ENCODE results near the gene COMT.

COMT gene

DNA sequence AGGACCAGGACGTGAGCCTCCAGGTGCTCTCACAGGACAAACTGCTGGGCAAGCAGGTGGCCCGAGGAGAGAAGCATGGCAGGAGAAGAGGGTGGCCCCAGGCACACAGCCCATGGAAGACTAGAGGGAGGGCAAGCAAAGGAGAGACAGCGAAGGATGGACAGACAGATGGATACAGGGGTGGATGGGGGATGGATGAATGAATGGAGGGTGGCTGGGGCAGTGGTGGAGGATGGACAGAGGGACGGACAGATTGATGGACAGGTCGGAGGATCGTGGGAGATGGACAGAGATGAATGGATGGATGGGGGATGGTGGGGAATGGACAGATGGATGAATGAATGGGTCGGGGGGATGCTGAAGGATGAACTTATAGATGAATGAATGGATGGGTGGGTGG lies 52.4 kb downstream of the COMT start:
- DNase-seq (ENCODE audit: low read depth in 2 of 2), result no peak

DNA sequence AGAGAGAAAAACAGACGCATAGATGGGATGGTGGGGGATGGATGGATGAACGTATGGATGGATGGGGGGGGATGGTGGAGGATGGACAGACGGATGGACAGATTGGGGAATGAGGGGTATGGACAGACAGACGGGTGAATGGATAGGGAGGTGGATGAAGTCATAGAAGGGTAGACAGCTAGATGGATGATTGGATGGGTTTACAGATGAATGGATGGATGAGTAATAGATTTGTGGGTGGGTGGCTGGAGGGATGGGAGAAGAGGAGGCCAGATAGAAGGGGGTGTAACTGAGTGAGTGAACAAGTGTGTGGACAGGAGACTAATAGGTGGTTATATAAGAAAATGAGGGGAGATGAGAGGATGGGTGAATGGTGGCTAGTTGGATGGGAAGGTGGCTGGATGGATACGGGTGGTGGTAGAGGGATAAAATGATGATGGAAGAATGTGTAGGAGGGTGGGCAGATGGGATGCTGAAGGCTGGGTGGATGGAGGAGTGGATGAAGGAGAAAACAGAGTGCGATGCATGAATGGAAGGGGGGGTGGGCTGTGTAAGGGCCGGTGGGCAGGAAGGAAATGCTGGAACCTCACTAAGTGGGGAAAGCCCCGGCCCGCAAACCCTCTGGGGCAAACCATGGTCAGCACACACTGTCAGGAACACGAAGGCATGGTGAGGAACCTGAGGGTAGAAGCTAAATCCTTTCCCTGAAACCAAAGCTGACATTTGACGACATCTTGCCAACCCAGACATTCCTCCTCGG lies 53.5 kb downstream of the COMT start:
- no peak for DNase-seq (ENCODE audit: low read depth in 2 of 2)

DNA sequence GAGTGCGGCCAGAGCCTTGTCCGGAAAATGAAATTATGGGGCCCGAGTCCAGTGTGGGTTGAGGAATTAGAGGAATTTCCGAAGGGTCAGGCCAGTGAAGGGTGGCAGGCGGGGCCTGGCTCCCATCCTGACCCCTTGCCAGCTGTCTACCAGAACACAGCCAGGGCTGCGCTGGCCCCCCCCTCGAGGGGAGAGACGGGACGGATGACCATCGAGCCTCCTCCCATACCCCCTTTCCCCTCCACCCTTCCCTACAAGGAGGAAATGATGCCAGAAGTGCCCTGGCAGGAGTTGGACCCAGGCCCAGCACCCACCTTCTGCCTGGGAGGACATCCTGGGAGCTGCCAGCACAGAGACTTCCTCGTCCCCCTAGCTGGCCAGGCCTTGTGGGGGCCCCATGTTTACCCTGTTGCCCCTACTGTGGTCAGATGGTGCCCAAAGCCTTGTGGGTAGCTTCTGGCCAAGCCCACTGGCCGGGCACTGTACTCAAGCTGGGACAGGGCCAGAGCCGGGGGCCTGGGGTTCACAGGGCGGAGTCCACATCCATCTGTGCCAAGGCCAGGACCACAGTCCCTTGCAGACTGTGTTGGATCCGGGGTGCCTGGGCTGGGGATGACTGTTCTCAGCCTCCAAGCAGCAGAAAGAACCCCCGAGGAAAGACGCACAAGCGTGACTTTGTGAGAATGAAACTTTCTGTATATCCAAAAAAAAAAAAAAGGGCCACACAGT lies 54.2 kb downstream of the COMT start:
- no peak for DNase-seq (ENCODE audit: low read depth in 2 of 2)

DNA sequence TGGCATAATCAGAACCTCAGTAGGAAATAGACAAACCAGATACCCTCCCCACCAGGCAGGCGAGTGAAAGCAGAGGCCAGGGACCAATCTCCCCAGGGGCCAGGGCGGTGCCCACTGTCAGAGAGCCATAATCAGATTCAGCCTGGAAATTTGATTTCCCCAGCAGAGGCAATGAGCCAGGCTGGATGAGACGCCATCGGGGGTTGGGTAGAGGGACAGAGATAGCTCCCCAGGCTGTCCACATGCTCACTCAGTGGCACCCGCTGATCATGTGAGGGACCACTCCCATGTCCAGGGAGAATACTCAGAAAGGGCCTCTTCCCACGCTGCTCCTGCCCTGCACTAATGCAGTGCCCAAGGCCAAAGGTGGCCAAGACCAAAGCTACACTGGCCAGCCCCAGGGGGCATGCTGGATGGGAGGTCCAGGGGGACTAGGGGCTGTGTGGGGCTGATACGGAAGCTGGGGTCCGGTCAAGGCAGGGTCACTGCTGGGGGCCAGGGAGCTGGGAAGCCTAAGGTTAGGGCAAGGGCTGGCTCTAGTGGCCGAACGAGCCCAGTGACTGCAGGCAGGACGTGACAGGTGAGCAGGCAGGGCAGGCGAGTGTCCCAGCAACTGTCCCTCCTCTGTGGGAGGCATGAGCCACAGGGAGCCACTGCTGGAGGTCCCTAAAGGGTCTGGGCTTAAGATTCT lies 55.3 kb downstream of the COMT start:
- no peak for DNase-seq (ENCODE audit: low read depth in 2 of 2)

DNA sequence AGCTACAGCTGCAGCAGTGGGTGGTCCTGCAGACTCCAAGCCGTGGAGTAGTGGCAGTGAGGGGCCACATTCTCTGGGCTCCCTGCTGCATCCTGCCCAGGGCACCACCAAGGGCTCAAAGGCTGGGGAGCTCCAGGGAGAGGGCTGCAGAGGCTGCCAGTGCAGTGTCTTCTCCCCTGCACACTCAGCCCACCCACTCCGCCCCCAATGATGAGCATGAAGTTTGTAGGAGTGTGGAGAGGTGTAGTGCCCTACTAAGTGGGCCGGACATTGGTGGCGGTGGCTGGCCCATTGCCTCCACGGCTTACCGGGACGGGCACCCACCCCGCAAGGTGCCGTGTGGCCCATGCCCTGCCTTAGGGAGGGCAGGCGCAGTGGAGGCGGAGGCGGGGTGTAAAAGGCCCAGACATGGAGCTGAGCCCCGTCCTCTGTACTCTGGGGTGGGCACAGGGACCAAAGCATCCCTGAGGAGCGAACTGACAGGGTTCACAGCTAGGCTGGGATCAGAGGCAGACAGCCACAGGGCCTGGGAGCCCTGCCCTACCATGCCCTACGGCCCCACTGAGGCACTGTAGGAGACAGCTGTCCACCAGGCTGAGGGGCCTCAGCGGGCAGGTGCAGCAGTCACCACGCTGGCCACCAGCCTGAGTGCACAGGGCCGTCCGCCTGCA lies 56.1 kb downstream of the COMT start:
- no peak for DNase-seq (ENCODE audit: low read depth in 2 of 2)

DNA sequence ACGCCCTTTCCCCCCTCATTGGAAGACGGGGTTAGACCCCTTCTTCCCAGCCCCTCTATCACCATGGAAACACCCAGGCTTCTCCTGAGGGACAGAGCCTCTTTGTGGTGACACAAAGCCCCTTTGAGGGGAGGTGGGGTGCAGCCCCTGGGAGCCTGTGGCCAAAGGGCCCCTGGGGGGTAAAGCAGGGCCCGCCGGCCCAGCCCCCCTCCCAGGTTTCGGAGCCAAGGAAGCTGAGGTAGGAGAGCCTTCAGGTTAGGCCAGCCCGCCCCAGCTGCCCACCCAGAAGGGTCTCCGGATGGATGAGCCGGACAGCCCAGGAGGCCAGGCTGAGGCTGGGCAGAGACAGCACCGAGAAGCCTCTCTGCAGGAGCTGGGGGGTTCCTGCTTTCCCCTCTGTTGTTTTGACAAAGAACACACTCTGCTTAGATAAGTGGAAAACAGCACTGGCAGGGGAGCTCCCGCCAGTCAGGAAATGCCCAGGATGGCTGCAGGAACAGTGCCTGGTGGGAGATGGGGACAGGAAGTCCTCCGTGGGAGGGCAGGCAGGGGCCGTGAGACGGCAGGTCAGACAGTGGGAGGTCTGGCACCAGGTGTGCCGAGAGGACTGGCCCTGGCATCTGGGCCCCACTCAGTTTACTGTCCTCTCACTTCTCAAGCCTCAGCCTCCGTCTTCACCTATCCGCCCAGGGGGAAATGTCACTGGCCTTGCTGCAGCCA lies 56.8 kb downstream of the COMT start:
- DNase-seq (ENCODE audit: low read depth in 2 of 2), result no peak

DNA sequence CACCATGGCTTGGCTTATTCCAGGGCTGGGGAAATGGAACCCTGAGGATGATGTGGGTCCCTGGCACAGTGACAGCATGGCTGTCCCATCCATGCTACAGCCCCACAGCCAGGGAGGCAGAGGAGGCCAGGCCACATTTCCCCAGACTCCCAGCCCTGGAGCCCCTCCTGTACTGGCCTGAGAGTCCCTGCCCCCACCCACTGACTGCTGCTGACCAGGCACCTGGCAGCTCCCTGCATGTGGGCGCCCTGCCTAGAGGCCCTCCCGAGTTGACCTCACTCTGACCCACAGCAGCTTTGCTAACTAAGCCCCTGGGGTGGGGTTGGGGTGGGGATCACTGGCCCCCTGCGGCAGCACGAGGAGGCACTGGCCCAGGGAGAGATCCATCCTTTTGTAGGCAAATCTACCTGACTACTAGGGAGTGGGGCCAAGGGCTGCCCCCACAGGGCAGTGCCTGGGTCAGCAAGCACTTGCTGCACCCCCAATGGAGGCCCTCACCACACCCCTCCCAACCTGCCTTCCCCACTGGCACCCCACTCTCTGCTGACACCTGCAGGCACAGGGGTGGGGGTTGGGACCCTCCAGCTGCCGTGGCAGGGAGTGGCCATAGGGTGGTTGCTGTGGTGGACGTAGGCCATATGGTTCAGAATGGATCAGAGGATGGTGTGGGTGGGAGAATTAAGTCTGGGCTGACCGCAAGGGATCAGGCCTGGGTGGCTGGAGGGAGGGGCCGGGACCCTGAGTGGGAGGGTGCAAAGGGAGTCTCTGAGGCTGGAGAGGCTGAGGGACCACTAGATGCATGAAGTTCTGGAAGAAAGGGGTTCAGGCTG lies 57.6 kb downstream of the COMT start:
- no peak for DNase-seq (ENCODE audit: low read depth in 2 of 2)

DNA sequence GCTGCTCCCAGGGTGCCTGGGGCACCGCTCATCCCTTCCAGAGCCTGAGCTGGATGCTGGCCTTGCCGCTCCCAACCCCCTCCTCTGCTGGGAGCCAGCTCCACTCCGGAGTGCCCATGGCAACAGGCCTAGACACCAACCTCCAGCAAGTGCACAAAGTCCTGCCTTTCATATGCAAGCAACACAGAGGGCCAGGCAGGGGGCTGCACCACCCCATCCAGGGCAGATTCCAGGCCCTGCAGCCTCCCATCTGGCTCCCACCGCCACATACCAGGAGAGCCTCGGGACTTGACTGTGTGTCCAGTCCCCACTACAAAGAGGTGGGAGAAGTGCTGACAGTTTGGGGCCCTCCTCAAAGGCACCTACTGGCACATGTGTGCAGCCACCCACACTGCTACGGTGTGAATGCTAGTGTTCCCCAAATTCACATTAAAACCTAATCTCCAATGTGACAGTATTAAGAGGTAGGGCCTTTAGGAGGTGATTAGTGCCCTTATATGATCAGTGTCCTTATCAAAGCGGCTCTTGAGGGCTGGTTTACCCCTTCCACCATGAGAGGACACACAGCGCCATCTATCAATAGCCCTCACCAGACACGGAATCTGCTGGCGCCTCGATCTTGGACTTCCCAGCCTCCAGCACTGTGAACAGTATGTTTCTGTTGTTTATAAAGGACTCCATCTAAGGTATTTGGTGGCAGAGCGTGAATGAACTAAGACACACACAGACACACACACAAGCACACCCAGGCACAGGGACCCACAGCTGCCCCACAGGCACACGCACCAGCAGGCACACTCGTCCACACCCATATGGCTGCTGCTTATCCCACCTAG lies 58.9 kb downstream of the COMT start:
- DNase-seq (ENCODE audit: low read depth in 2 of 2), result no peak

DNA sequence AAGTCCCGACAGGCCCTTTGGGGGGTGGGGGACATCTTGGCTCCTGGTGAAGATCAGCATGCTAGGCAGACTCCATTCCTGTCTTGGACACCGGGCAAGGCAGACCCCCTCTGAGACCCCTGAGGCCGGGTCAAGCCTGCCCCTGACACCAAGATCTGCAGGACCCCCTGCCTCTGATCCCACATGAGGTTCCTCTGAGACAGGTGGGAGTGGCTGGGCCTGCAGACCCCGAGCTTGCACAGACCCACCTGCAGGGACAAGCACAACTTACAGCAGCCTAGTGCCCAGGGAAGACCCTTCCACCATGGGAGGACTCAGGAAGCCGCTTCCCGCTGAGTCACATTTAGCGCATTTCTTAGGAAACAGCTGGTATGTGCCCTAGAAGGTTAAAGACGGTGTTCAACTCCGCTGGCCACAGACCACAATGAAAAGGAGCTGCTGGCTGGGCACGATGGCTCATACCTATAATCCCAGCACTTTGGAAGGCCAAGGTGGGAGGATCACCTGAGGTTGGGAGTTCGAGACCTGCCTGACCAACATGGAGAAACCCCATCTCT lies 59.6 kb downstream of the COMT start:
- no peak for DNase-seq (ENCODE audit: low read depth in 2 of 2)

DNA sequence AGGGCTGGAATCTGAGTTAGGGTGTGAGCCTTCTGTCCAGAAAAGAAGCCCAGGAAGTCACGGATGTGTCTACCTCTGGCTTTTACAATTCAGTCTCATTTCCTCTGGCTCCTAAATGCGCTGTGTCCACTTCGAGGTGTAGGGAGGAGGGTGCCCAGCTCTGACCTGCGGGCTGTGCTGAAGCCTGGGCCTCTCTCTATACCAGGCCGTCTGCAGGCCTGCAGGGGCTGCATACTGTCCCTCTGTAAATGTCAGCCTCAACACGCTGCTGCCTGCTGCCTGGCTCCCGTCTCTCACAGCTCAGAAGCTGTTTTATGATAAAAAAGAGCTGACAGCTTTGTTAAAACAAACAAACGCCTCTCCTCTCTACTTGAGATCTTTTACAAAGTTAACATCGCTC lies 60.6 kb downstream of the COMT start:
- DNase-seq (ENCODE audit: low read depth in 2 of 2), result no peak

DNA sequence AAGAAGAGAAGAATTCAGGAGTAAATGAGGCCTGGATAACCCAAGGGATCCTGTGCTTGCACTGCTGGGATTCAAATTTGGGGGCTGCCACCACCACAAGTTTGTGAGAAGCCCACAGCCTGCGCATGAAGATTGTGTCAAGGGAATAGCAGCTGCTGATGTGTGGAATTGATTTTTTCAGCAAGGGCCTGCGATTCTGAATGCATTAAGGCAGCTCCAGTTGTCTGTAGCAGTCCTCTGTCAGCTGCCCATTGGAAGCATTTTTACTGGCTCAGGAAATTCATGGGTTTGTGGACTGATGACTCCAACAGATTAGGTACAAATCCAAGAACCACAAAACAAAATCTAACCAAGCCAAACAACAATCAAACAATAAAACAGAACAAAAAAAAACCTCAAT lies 61.1 kb downstream of the COMT start:
- DNase-seq (ENCODE audit: low read depth in 2 of 2), result no peak

DNA sequence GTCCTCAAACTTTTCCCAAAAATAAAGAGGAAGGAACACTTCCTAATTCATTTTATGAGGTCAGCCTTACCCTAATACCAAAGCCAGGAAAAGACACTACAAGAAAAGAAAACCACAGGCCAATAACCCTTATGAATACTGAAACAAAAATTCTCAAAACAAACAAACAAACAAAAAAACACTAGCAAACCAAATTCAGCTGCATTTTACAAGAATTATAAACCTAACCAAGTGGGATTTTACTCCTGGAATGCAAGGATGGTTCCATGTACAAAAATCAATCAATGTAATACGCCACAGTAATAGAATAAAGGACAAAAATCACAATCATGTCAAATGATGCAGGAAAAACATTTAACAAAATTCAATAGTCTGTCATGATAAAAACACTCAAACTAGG lies 61.7 kb downstream of the COMT start:
- no peak for DNase-seq (ENCODE audit: low read depth in 2 of 2)

DNA sequence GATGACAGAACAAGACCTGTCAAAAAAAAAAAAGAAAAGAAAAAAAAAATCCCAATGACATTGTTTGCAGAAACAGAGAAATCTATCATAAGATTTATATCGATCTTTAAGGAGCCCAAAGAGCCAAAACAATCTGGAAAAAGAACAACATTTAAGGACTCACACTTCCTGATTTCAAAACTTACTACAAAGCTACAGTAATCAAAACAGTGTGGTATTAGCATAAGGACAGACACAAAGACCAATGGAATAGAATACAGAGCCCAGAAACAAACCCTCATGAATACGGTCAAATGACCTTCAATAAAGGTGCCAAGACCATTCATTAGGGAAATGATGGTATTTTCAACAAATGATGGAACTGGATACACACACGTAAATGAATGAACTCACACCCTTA lies 62.9 kb downstream of the COMT start:
- DNase-seq (ENCODE audit: low read depth in 2 of 2), result no peak

DNA sequence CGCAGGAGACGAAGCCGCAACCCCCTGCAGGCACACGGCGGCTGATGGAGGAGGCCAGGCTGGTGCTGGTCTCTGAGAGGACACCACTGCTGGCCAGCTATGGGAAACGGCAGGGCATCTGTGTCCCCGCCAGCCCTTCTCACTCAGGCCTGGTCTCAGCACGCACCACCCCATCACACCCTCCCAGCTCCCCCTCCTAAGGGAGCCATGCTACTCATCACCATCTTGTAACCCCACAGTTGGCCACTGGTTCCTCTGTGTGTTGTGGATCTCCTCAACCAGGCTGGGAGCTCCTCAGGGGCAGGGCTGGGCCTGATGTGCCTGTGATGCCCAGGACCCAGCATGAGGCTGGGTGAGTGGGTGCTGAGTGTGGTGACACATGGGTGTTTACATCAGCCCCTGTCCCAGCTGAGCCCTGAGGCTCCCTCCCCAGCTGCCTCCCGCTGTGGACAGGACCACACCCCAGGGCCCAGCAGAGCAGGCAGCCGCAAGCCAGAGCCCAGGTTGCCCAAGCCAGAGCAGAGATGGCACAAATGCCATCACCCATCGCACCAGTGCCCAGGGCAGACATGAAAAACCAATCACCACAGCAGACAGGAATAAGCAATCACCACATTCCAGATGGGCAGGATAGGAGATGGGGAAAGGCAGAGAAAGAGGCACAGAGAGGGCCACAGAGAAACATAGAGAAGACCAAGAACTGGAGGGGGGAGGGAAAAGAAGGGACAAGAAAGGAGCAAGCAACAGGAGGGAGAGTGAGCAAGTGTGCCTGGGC lies 66.8 kb downstream of the COMT start:
- no peak for DNase-seq (ENCODE audit: low read depth in 2 of 2)

DNA sequence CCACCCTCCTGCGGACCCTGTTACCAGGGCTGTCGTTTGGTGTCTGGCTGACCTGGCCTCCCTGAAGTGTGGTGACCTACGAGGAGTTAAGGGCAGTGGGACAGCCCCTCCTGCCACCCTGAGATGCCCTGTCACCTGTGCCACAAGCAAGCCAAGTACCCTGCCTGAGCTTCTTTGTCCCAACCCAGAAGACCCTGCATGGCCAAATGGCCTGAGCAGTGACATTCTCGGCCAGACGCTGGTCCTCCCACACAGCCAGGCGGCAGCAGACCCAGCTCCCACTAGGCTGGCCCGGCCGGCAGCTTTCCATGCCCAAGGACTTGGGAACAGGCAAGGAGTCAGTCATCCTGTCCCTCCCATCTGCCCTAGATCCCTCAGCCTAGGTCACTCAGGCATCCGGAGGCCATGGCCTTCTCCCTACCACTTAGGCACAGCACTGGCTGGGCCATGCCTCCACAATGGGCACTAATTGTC lies 67.5 kb downstream of the COMT start:
- no peak for DNase-seq (ENCODE audit: low read depth in 2 of 2)

DNA sequence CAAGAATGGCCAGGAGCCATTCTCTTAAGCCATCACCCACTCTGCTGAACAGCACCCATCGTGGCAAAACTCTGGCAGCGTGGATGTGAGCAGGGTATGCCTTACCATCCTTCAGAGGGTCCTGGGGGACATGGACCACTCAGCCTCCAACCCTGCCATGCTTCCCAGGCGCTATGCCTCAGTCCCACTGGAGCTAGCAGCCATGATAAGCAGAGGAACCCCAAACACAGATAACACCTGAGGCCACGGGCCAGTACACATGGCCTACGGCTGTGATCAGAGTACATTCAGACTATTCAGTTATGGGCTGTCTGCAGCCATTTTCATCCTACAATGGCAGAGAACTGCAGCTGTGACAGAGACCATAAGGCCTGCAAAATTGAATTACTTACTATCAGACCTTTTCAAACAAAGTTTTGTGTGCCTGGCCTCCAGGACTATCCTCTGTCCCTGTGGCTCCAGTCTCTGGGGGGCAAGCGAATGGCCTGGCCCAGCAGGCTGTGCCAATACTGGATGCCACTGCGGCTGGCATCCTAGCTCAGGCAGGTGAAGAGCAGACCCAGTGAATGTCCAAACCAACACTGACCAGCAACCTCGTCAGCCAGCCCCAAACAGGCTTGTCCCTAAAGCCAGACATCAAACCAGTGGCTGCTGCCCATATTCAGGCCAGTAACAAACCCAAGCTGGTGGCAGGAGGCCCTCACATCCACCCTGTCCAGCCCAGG lies 68.2 kb downstream of the COMT start:
- DNase-seq (ENCODE audit: low read depth in 2 of 2), result no peak

DNA sequence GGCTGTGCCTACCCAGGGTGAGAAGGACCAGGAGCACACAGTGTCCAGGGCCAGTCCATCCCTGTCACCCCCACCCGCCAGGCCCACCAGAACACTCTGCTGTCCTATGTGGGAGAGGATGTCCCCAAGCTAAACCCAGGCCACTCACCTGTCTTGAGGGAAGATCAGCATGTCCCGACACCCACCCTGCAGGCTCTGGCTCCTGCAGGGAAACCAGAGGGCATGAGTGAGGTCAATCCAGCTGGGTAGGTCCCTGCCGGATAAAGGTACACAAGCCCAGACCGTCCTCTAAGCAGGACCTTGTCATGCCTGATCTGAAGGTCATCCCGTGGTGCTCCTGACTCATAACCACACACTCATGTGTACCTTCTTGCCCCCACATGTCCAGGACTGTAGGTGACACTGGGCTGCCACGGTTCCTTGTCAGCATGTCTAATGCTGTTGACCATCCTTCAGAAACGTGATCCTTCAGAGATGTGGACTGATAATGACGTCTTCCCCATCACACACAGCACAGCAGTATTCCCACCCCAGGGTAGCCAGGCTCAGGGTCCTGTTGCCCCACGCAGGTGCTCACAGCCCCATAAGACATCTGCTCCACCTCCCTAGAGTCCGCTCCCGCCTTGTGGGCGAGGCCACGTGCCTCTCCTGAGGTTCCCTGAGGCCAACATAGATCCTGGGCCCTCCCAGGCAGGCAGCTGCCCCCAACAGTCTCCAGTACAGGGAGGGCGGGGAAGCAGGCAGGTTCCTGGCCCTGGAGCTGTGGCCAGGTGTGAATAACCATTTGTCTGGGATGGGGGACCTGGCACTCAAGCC lies 68.9 kb downstream of the COMT start:
- no peak for DNase-seq (ENCODE audit: low read depth in 2 of 2)

Data from stimulated activated CD4-positive, alpha-beta T cell treated with anti-CD3 and anti-CD28 coated beads, Interleukin-1b, Interleukin-23, amount 100 ng/mL, for 1 hour (primary cell).